ENCODE measurements around the gene CCDC169. TPM values are rescaled to one million over a fixed set of nuclear protein-coding genes. Genes with fewer than 3 reads are reported as not detected.

Gene CCDC169
- total and polyA plus RNA-seq, 4 donors = 2.1 TPM; not detected in 3

DNA sequence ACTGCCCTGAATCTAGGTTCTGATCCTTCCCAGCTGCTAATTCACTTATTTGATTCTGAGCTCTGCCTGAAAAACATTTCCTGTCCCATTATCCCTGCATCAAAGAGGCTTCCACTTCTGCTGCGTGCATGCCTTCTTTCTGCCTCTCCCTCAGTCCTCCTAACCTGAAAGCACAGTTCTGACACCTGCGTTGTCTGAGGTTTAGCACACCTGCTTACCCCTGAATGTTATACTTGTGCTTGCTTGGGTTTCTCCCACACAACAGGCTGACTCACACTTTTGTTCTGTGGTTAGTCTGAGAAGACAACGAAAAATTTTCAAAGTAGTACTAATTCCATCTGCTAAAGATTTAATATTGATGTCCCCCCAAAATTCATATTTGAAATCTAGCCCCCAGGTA, 80.2 kb downstream of the CCDC169 start:
- Histone ChIP-seq H3K36me3 (ENCODE audit: control insufficient read depth in 4 of 4, insufficient read depth in 3 of 4, low read depth in 1 of 4, low read length in 3 of 4) (no peaks in the 10 kb centered on the region), H3K27ac (ENCODE audit: low read depth in 1 of 2, low read length in 2 of 2) (no peak overlapping the region), H3K4me3 (ENCODE audit: low read depth in 1 of 3, low read length in 3 of 3) (no peak overlapping the region), H3K9me3 (ENCODE audit: control insufficient read depth in 4 of 4, low read length in 3 of 4) (peaks cover 0 to 3% (median 0%) of the 10 kb centered on the region in 4 donors), H3K9ac (ENCODE audit: low read depth in 1 of 2, low read length in 2 of 2) (no peak overlapping the region), H3K4me1 (ENCODE audit: control insufficient read depth in 4 of 4, insufficient read depth in 4 of 4, low read length in 3 of 4) (no peaks in the 10 kb centered on the region), H3K27me3 (ENCODE audit: control insufficient read depth in 4 of 4, insufficient read depth in 4 of 4, low read length in 3 of 4) (no peaks in the 10 kb centered on the region)
- TF ChIP-seq, protein P1, sequence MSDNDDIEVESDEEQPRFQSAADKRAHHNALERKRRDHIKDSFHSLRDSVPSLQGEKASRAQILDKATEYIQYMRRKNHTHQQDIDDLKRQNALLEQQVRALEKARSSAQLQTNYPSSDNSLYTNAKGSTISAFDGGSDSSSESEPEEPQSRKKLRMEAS (IDR thresholded peaks at IDR 0.05) = no peak
- no peak for TF ChIP-seq FOXA1 (IDR thresholded peaks at IDR 0.05)
- TF ChIP-seq FOXA2 (IDR thresholded peaks at IDR 0.05) = no peak
- TF ChIP-seq TAF1 (conservative IDR thresholded peaks at IDR 0.05) = no peak
- TF ChIP-seq, protein P2, sequence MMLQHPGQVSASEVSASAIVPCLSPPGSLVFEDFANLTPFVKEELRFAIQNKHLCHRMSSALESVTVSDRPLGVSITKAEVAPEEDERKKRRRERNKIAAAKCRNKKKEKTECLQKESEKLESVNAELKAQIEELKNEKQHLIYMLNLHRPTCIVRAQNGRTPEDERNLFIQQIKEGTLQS (IDR thresholded peaks at IDR 0.05) = no peak
- TF ChIP-seq EGR1 (IDR thresholded peaks at IDR 0.05; ENCODE audit: low read depth in 2 of 2) = no peak
- TF ChIP-seq SP1 (IDR thresholded peaks at IDR 0.05) = no peak
- TF ChIP-seq YY1 (IDR thresholded peaks at IDR 0.05) = no peak
- no peak for TF ChIP-seq RXRA (IDR thresholded peaks at IDR 0.05)
- TF ChIP-seq, protein P3, sequence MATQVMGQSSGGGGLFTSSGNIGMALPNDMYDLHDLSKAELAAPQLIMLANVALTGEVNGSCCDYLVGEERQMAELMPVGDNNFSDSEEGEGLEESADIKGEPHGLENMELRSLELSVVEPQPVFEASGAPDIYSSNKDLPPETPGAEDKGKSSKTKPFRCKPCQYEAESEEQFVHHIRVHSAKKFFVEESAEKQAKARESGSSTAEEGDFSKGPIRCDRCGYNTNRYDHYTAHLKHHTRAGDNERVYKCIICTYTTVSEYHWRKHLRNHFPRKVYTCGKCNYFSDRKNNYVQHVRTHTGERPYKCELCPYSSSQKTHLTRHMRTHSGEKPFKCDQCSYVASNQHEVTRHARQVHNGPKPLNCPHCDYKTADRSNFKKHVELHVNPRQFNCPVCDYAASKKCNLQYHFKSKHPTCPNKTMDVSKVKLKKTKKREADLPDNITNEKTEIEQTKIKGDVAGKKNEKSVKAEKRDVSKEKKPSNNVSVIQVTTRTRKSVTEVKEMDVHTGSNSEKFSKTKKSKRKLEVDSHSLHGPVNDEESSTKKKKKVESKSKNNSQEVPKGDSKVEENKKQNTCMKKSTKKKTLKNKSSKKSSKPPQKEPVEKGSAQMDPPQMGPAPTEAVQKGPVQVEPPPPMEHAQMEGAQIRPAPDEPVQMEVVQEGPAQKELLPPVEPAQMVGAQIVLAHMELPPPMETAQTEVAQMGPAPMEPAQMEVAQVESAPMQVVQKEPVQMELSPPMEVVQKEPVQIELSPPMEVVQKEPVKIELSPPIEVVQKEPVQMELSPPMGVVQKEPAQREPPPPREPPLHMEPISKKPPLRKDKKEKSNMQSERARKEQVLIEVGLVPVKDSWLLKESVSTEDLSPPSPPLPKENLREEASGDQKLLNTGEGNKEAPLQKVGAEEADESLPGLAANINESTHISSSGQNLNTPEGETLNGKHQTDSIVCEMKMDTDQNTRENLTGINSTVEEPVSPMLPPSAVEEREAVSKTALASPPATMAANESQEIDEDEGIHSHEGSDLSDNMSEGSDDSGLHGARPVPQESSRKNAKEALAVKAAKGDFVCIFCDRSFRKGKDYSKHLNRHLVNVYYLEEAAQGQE (IDR thresholded peaks at IDR 0.05) = no peak
- no peak for TF ChIP-seq HNF4G (IDR thresholded peaks at IDR 0.05)
- TF ChIP-seq GABPA (IDR thresholded peaks at IDR 0.05 in 1 of 2, conservative IDR thresholded peaks at IDR 0.05 in 1 of 2) = no peak
- no peak for DNase-seq (ENCODE audit: low spot score)
- 75% methylated on average over 3 of the region's 3 CpGs for WGBS

DNA sequence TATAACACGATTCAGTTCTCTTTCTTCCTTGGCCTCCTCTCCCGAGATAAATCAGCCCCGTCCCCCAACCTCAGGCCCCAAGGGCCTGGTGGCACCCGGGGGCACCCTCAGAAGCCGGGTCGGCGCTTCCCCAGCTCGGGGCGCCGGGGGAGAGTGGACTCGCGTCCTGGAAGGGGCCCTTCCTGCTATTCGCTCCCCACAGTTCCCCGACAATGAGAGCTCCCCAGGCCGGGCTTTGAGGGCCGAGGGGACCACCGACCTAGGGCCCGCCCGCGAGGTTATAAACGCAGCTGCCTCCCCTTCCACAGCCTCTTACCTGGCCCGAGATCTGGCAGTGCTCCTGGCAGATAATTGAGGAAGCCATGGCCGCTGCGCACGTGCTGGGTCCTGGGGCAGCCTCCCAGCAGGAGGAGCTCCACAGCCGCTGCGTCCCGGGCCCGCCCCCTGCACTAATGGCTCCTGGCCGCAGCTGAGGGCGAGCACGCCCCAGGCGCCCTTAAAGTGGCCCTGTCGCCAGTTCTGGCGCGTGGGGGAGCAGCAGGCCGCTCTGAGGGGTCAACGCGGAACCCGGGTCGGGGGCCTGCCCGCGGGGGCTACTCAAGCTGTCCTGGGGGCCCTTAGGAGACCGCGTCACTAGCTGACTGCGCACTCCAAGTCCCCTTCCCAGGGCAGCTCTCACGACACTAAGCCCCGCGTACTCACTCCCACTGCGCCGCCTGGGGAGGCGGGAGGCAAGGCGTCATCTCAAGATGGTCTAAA, 83.3 kb downstream of the CCDC169 start, which contains the start of gene SOHLH2:
Gene SOHLH2 (minus strand): TSS at position 394 of the 759 bp plus-strand sequence. CDS start 30 bp downstream, at position 364.
- Histone ChIP-seq H3K9ac (ENCODE audit: low read depth in 1 of 2, low read length in 2 of 2) (no peak within 1 kb of the TSS), H3K4me3 (ENCODE audit: low read depth in 1 of 3, low read length in 3 of 3) (no peak within 1 kb of the TSS), H3K36me3 (ENCODE audit: control insufficient read depth in 4 of 4, insufficient read depth in 3 of 4, low read depth in 1 of 4, low read length in 3 of 4) (no peaks in the 10 kb centered on the region), H3K9me3 (ENCODE audit: control insufficient read depth in 4 of 4, low read length in 3 of 4) (peaks cover 0 to 3% (median 0%) of the 10 kb centered on the region in 4 donors), H3K27me3 (ENCODE audit: control insufficient read depth in 4 of 4, insufficient read depth in 4 of 4, low read length in 3 of 4) (no peaks in the 10 kb centered on the region), H3K4me1 (ENCODE audit: control insufficient read depth in 4 of 4, insufficient read depth in 4 of 4, low read length in 3 of 4) (no peaks in the 10 kb centered on the region), H3K27ac (ENCODE audit: low read depth in 1 of 2, low read length in 2 of 2) (no peak within 1 kb of the TSS)
- WGBS = 92% methylated on average over 53 of the region's 53 CpGs
- no peak for DNase-seq (ENCODE audit: low spot score)
- TF ChIP-seq, protein P1 (IDR thresholded peaks at IDR 0.05) = no peak
- TF ChIP-seq, protein P3 (IDR thresholded peaks at IDR 0.05) = no peak
- TF ChIP-seq, protein P4, sequence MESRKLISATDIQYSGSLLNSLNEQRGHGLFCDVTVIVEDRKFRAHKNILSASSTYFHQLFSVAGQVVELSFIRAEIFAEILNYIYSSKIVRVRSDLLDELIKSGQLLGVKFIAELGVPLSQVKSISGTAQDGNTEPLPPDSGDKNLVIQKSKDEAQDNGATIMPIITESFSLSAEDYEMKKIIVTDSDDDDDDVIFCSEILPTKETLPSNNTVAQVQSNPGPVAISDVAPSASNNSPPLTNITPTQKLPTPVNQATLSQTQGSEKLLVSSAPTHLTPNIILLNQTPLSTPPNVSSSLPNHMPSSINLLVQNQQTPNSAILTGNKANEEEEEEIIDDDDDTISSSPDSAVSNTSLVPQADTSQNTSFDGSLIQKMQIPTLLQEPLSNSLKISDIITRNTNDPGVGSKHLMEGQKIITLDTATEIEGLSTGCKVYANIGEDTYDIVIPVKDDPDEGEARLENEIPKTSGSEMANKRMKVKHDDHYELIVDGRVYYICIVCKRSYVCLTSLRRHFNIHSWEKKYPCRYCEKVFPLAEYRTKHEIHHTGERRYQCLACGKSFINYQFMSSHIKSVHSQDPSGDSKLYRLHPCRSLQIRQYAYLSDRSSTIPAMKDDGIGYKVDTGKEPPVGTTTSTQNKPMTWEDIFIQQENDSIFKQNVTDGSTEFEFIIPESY (IDR thresholded peaks at IDR 0.05) = no peak
- TF ChIP-seq HNF4A (conservative IDR thresholded peaks at IDR 0.05) (no peak), FOXA2 (IDR thresholded peaks at IDR 0.05) (no peak), GABPA (IDR thresholded peaks at IDR 0.05 in 1 of 2, conservative IDR thresholded peaks at IDR 0.05 in 1 of 2) (no peak), YY1 (IDR thresholded peaks at IDR 0.05) (no peak), FOXA1 (IDR thresholded peaks at IDR 0.05) (no peak), RXRA (IDR thresholded peaks at IDR 0.05) (no peak), EGR1 (IDR thresholded peaks at IDR 0.05; ENCODE audit: low read depth in 2 of 2) (no peak), TAF1 (conservative IDR thresholded peaks at IDR 0.05) (no peak), HNF4G (IDR thresholded peaks at IDR 0.05) (no peak), NR2F2 (IDR thresholded peaks at IDR 0.05) (no peak)
- TF ChIP-seq, protein P5, sequence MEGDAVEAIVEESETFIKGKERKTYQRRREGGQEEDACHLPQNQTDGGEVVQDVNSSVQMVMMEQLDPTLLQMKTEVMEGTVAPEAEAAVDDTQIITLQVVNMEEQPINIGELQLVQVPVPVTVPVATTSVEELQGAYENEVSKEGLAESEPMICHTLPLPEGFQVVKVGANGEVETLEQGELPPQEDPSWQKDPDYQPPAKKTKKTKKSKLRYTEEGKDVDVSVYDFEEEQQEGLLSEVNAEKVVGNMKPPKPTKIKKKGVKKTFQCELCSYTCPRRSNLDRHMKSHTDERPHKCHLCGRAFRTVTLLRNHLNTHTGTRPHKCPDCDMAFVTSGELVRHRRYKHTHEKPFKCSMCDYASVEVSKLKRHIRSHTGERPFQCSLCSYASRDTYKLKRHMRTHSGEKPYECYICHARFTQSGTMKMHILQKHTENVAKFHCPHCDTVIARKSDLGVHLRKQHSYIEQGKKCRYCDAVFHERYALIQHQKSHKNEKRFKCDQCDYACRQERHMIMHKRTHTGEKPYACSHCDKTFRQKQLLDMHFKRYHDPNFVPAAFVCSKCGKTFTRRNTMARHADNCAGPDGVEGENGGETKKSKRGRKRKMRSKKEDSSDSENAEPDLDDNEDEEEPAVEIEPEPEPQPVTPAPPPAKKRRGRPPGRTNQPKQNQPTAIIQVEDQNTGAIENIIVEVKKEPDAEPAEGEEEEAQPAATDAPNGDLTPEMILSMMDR (IDR thresholded peaks at IDR 0.05; ENCODE audit: low read depth, low read length, missing input control) = no peak
- TF ChIP-seq, protein P2 (IDR thresholded peaks at IDR 0.05) = no peak

All from liver (tissue), 9 donors.